Ishikawa (cell line): ENCODE measurements around the gene TMEM178B.

Source experiments
- CEBPB ChIP-seq: IDR thresholded peaks from 2 replicates; pipeline ENCODE4 v1.6.1; 2012
- CREB1 ChIP-seq: IDR thresholded peaks from 2 replicates; pipeline ENCODE4 v1.6.1; 2012; ENCODE audit warnings: low read depth
- EGR1 ChIP-seq: IDR thresholded peaks from 2 replicates; pipeline ENCODE4 v1.6.1; 2012
- EP300 ChIP-seq: IDR thresholded peaks from 2 replicates; pipeline ENCODE4 v1.6.1; 2012; ENCODE audit warnings: borderline replicate concordance
- FOXM1 ChIP-seq: IDR thresholded peaks from 2 replicates; pipeline ENCODE4 v1.6.1; 2012; ENCODE audit warnings: low read depth, borderline replicate concordance
- MAX ChIP-seq: IDR thresholded peaks from 2 replicates; pipeline ENCODE4 v1.6.1; 2012
- NFIC ChIP-seq: IDR thresholded peaks from 2 replicates; pipeline ENCODE4 v1.6.1; 2012
- RAD21 ChIP-seq: IDR thresholded peaks from 2 replicates; pipeline ENCODE4 v1.6.1; 2012; ENCODE audit warnings: low read depth
- REST ChIP-seq: IDR thresholded peaks from 2 replicates; pipeline ENCODE4 v1.6.1; 2012; ENCODE audit warnings: low read depth, mild to moderate bottlenecking
- TAF1 ChIP-seq: IDR thresholded peaks from 2 replicates; pipeline ENCODE4 v1.6.1; 2012; ENCODE audit warnings: low read depth, mild to moderate bottlenecking
- TCF12 ChIP-seq: IDR thresholded peaks from 2 replicates; pipeline ENCODE4 v1.6.1; 2012; ENCODE audit warnings: low read depth
- TEAD4 ChIP-seq: IDR thresholded peaks from 2 replicates; pipeline ENCODE4 v1.6.1; 2012
- USF1 ChIP-seq: IDR thresholded peaks from 2 replicates; pipeline ENCODE4 v1.6.1; 2012
- YY1 ChIP-seq: IDR thresholded peaks from 2 replicates; pipeline ENCODE4 v1.6.1; 2012; ENCODE audit warnings: low read depth
- ZBTB7A ChIP-seq: IDR thresholded peaks from 2 replicates; pipeline ENCODE4 v1.6.1; 2012; ENCODE audit warnings: low read depth

Gene TMEM178B

GRCh38 chr7:141348728-141349127 is 274.9 kb downstream of the TMEM178B start:
- no peak for TF ChIP-seq FOXM1

- TF ChIP-seq FOXM1 (no peak), CEBPB (no peak), EP300 (no peak), TAF1 (no peak), EGR1 (no peak), USF1 (no peak), ZBTB7A (no peak), TEAD4 (no peak), TCF12 (no peak), NFIC (no peak), MAX (no peak), RAD21 (no peak), CREB1 (no peak), YY1 (no peak), REST (no peak)
Observed at GRCh38 chr7:141349338-141349737, 275.5 kb downstream of the TMEM178B start.

- TF ChIP-seq RAD21, result no peak
Observed at GRCh38 chr7:141349804-141350203, 275.9 kb downstream of the TMEM178B start.

GRCh38 chr7:141351175-141351574 is 277.3 kb downstream of the TMEM178B start:
- no peak for TF ChIP-seq ZBTB7A
- no peak for TF ChIP-seq REST
- no peak for TF ChIP-seq FOXM1
- TF ChIP-seq NFIC, result no peak

GRCh38 chr7:141352955-141353354 is 279.1 kb downstream of the TMEM178B start:
- TF ChIP-seq USF1 (no peak), FOXM1 (no peak), EP300 (no peak), EGR1 (no peak), CEBPB (no peak), REST (no peak)

- no peak for TF ChIP-seq RAD21
- TF ChIP-seq TAF1, result no peak
- TF ChIP-seq EP300, result no peak
- TF ChIP-seq CREB1, result no peak
- no peak for TF ChIP-seq FOXM1
- no peak for TF ChIP-seq YY1
- TF ChIP-seq TEAD4, result no peak
- TF ChIP-seq CEBPB, result no peak
- TF ChIP-seq ZBTB7A, result no peak
- TF ChIP-seq NFIC, result no peak
- TF ChIP-seq REST, result no peak
Observed at GRCh38 chr7:141354251-141354650, 280.4 kb downstream of the TMEM178B start.
